ENCODE data around the gene PLAU.

The PLAU gene

GRCh38 chr10:73864229-73864628, 46.7 kb upstream of the PLAU start:
- no peaks in the 10 kb centered on the region for H3K9me3 ChIP-seq (replicated peaks; ENCODE audit: insufficient read depth, low read length)
- H2AFZ ChIP-seq (ENCODE audit: low read length): no peak overlapping the region
- H3K36me3 ChIP-seq (replicated peaks; ENCODE audit: insufficient read depth, low read length): no peaks in the 10 kb centered on the region
- H3K4me1 ChIP-seq (ENCODE audit: low read length): peaks cover 21% of the 10 kb centered on the region
- H3K79me2 ChIP-seq (ENCODE audit: low read length): peaks cover 30% of the 10 kb centered on the region
- no peak overlapping the region for H3K4me3 ChIP-seq (ENCODE audit: low read length)
- no peaks in the 10 kb centered on the region for H3K9me2 ChIP-seq (replicated peaks; ENCODE audit: insufficient read depth, low read length)
- H3K4me2 ChIP-seq (ENCODE audit: low read depth, low read length): no peak overlapping the region
- H3K9ac ChIP-seq (ENCODE audit: low read length): no peak overlapping the region
- H3F3A ChIP-seq (ENCODE audit: insufficient read depth, low read length): peaks cover 13% of the 10 kb centered on the region; the same call in 1 of the 2 replicates
- H3K27me3 ChIP-seq (replicated peaks; ENCODE audit: insufficient read depth, low read length): no peaks in the 10 kb centered on the region
- no peak for DNase-seq
- TF ChIP-seq EZH2 (optimal IDR thresholded peaks at IDR 0.05; ENCODE audit: low read depth, low read length): no peak
- no peak for TF ChIP-seq CTCF (IDR thresholded peaks at IDR 0.05; ENCODE audit: low read length)
- TF ChIP-seq EZH2phosphoT487 (IDR thresholded peaks at IDR 0.05; ENCODE audit: low read length): no peak
- H4K20me1 ChIP-seq (ENCODE audit: insufficient read depth, low read length): no peaks in the 10 kb centered on the region
- no peak overlapping the region for H3K27ac ChIP-seq (ENCODE audit: low read length)

GRCh38 chr10:73865107-73865458, 45.8 kb upstream of the PLAU start:
- TF ChIP-seq CTCF (IDR thresholded peaks at IDR 0.05; ENCODE audit: low read length): no peak
- TF ChIP-seq EZH2phosphoT487 (IDR thresholded peaks at IDR 0.05; ENCODE audit: low read length): no peak
- TF ChIP-seq EZH2 (optimal IDR thresholded peaks at IDR 0.05; ENCODE audit: low read depth, low read length): no peak
- no peak for DNase-seq
- Histone ChIP-seq H3K36me3 (replicated peaks; ENCODE audit: insufficient read depth, low read length) (no peaks in the 10 kb centered on the region), H3K27me3 (replicated peaks; ENCODE audit: insufficient read depth, low read length) (no peaks in the 10 kb centered on the region), H3F3A (ENCODE audit: insufficient read depth, low read length) (peaks cover 13% of the 10 kb centered on the region; the same call in 1 of the 2 replicates), H3K4me2 (ENCODE audit: low read depth, low read length) (peak overlapping the region; percentile 64), H3K9me2 (replicated peaks; ENCODE audit: insufficient read depth, low read length) (no peaks in the 10 kb centered on the region), H3K27ac (ENCODE audit: low read length) (peak overlapping the region; percentile 40; the same call in 1 of the 2 replicates), H3K79me2 (ENCODE audit: low read length) (peaks cover 37% of the 10 kb centered on the region), H3K4me1 (ENCODE audit: low read length) (peaks cover 21% of the 10 kb centered on the region), H2AFZ (ENCODE audit: low read length) (peak overlapping the region; percentile 68), H4K20me1 (ENCODE audit: insufficient read depth, low read length) (no peaks in the 10 kb centered on the region), H3K9me3 (replicated peaks; ENCODE audit: insufficient read depth, low read length) (no peaks in the 10 kb centered on the region), H3K9ac (ENCODE audit: low read length) (peak overlapping the region; percentile 16; the same call in 1 of the 2 replicates), H3K4me3 (ENCODE audit: low read length) (peak overlapping the region; percentile 22; the same call in 1 of the 2 replicates)

- no peaks in the 10 kb centered on the region for H3K27me3 ChIP-seq (replicated peaks; ENCODE audit: insufficient read depth, low read length)
- peak overlapping the region; percentile 64 for H3K4me2 ChIP-seq (ENCODE audit: low read depth, low read length)
- DNase-seq: peak; percentile 52
- peaks cover 21% of the 10 kb centered on the region for H3K4me1 ChIP-seq (ENCODE audit: low read length)
- H3K36me3 ChIP-seq (replicated peaks; ENCODE audit: insufficient read depth, low read length): no peaks in the 10 kb centered on the region
- no peaks in the 10 kb centered on the region for H3K9me2 ChIP-seq (replicated peaks; ENCODE audit: insufficient read depth, low read length)
- H3K27ac ChIP-seq (ENCODE audit: low read length): peak overlapping the region; percentile 40; the same call in 1 of the 2 replicates
- peak overlapping the region; percentile 22; the same call in 1 of the 2 replicates for H3K4me3 ChIP-seq (ENCODE audit: low read length)
- H2AFZ ChIP-seq (ENCODE audit: low read length): peak overlapping the region; percentile 68
- H3K9ac ChIP-seq (ENCODE audit: low read length): peak overlapping the region; percentile 16; the same call in 1 of the 2 replicates
- H3F3A ChIP-seq (ENCODE audit: insufficient read depth, low read length): peaks cover 13% of the 10 kb centered on the region; the same call in 1 of the 2 replicates
- H3K79me2 ChIP-seq (ENCODE audit: low read length): peaks cover 44% of the 10 kb centered on the region
- no peak for TF ChIP-seq CTCF (IDR thresholded peaks at IDR 0.05; ENCODE audit: low read length)
- no peak for TF ChIP-seq EZH2 (optimal IDR thresholded peaks at IDR 0.05; ENCODE audit: low read depth, low read length)
- TF ChIP-seq EZH2phosphoT487 (IDR thresholded peaks at IDR 0.05; ENCODE audit: low read length): no peak
- no peaks in the 10 kb centered on the region for H4K20me1 ChIP-seq (ENCODE audit: insufficient read depth, low read length)
- no peaks in the 10 kb centered on the region for H3K9me3 ChIP-seq (replicated peaks; ENCODE audit: insufficient read depth, low read length)
Measured at GRCh38 chr10:73865459-73866442, 45.2 kb upstream of the PLAU start.

Data from MM.1S (cell line).